ENCODE results near the gene FRMPD4.

- TF ChIP-seq CTCF (conservative IDR thresholded peaks at IDR 0.05) (no peak), ZFX (IDR thresholded peaks at IDR 0.05) (no peak)
Measured at GRCh38 chrX:12614266-12614665, 476.0 kb downstream of the FRMPD4 start.
